ENCODE data around the gene BCAS1.

BCAS1 gene

GRCh38 chr20:53960579-53961272 is 109.7 kb downstream of the BCAS1 start:
- DNase-seq (ENCODE audit: low read depth) = no peak

GRCh38 chr20:53959911-53960578 is 110.3 kb downstream of the BCAS1 start:
- no peak for DNase-seq (ENCODE audit: low read depth)

GRCh38 chr20:53958260-53958659 is 112.1 kb downstream of the BCAS1 start:
- DNase-seq (ENCODE audit: low read depth) = no peak

GRCh38 chr20:53957451-53958172 is 112.8 kb downstream of the BCAS1 start:
- peak; percentile 49 for DNase-seq (ENCODE audit: low read depth)

- no peak for DNase-seq (ENCODE audit: low read depth)
Observed at GRCh38 chr20:53956013-53956715, 114.2 kb downstream of the BCAS1 start.

- no peak for DNase-seq (ENCODE audit: low read depth)
Observed at GRCh38 chr20:53954723-53955658, 115.4 kb downstream of the BCAS1 start.

- no peak for DNase-seq (ENCODE audit: low read depth)
Observed at GRCh38 chr20:53952528-53953096, 117.8 kb downstream of the BCAS1 start.

GRCh38 chr20:53950578-53950977 is 119.8 kb downstream of the BCAS1 start:
- DNase-seq (ENCODE audit: low read depth) = no peak

GRCh38 chr20:53950031-53950430 is 120.4 kb downstream of the BCAS1 start:
- DNase-seq (ENCODE audit: low read depth) = no peak

GRCh38 chr20:53949319-53949839 is 121.0 kb downstream of the BCAS1 start:
- DNase-seq (ENCODE audit: low read depth) = peak; percentile 98

- no peak for DNase-seq (ENCODE audit: low read depth)
Observed at GRCh38 chr20:53948383-53949318, 121.7 kb downstream of the BCAS1 start.

GRCh38 chr20:53947501-53948195 is 122.7 kb downstream of the BCAS1 start:
- no peak for DNase-seq (ENCODE audit: low read depth)

- DNase-seq (ENCODE audit: low read depth) = no peak
Observed at GRCh38 chr20:53946106-53946505, 124.3 kb downstream of the BCAS1 start.

- DNase-seq (ENCODE audit: low read depth) = no peak
Observed at GRCh38 chr20:53945478-53945877, 124.9 kb downstream of the BCAS1 start.

GRCh38 chr20:53944796-53945195 is 125.6 kb downstream of the BCAS1 start:
- no peak for DNase-seq (ENCODE audit: low read depth)

GRCh38 chr20:53943522-53944291 is 126.7 kb downstream of the BCAS1 start:
- peak; percentile 72 for DNase-seq (ENCODE audit: low read depth)

- DNase-seq (ENCODE audit: low read depth) = no peak
Observed at GRCh38 chr20:53942973-53943372, 127.4 kb downstream of the BCAS1 start.

GRCh38 chr20:53942472-53942816 is 128.0 kb downstream of the BCAS1 start:
- no peak for DNase-seq (ENCODE audit: low read depth)
